GM19025 (cell line): ENCODE data around the gene OR2D3.
"Not testable (repeated sequence)": the region's sequence is repeated elsewhere in the genome, so short reads cannot be mapped to it uniquely, and the experiment has no call there.

Experiments used
- ATAC-seq: cut with Tn5 transposase; IDR thresholded peaks from one replicate; pipeline ENCODE4 v1.9.1; 2021; ENCODE audit warnings: mild to moderate bottlenecking, low read depth, moderate library complexity; ENCODE audit not compliant: unreplicated experiment

The OR2D3 gene

DNA sequence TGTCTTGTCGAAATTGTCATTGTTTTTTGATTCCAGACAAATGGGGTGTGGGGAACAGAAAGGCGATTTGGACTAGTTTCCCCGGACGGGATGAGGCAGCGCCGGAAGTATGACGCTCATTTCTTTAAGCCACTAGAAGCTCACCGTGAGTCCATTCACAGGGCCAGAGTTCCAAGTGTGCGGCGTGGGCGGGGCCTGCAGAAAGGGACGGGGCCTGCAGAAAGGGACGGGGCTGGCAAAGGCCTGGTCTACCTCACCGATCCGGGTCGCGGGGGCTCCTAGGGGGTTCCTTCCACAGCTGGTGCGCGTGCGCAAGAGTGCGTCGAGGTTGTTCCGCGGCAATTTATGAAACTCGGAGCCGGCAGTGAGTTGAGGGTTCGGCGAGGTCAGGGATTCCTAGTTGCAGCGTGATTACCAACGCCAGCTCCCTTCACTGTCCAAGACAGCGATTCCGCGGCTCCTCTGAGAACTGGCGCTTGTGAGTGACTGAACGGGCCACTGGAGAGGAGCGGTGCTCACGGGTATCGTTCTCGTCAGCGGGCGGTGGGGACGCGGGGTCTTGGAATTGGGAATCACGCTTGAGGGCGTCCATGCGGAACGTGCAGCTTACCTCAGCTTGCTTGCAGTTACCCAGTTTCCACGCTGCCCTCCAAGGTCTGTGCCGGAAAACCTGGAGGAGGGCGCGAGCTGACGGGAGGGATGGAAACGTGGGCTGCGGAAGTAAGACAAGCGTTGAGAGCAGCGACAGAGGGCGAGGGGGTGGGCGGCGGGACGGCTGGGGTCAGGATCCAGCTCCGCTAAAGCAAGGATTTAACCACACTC lies 5.6 kb downstream of the OR2D3 start, which contains the start of gene ZNF215:
ZNF215 (plus strand) TSS at position 219 of the 822 bp plus-strand sequence. CDS start 5,847 bp downstream, outside the sequence.
- peak; percentile 58 for ATAC-seq

DNA sequence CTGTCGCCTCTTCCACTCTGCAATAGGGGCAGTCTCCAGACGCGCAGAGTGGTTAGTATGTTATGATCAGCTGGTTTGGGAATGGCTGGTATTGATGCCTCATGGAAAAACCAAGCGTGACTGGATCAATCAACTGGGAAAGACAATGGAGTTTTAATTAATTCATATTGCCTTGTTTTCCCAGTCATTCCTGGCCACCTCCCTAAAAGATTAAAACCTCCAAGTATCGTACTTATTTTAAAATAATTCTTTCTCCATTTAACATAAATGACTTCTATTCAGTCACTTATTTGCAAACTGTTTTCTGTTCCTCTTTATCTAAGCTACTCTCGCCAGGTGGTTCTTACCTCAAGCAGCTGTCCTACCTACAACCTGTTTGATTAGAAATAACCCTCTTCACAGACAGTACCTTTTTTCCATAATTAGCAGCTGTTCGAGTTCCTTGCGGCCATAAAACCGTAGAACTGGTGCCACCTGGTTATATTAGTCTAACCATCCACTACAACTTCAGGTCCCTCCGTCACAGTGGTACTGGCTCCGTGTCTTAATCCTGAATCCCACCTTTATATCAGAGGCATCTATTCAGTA lies 6.3 kb downstream of the OR2D3 start:
- ATAC-seq = peak; percentile 55

DNA sequence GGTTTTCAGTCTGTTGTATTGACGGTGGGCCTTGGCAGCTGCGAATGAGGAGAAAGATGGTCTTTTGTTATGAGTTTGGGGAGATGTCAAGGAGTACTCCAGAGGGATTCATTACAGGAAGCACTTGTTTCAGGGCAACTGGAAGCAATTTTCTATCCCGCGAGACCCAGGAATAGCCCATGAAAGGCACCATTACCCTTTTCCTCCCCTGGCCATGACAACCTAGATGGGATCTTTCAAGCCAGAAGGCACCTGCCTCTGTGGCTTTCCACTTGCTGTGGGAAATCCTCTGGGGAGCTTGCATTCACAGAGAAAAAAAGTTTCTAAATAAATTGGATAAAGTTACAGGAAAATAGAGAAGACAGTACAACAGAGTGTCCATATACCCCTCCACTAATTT lies 8.1 kb downstream of the OR2D3 start:
- ATAC-seq = no peak

DNA sequence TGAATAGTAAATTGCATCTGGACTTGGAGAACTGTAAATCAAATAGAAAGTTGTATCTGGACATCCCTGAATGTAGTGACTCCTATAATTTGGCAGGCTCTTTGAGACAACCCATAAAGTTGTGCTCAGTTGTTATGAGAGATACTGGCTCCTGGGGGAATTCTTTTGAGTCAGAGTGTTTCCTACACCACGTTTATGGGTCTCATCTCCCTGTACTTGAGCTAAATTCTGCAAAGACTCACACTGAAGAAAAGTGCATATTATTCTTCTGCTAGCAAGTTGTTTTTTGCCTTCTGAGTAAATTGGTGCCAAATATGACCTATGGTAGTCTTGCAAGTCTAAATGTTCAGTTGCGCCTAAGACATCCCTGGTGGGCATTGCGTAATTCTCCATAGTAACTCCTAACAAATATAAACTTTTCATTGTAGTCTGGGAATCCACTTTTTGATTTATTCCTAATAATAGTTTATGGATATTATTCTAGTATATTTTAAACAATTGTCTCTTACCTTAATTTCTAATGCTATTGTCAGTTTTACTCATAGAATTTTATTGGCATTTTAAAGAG lies 10.4 kb downstream of the OR2D3 start:
- ATAC-seq = no peak

DNA sequence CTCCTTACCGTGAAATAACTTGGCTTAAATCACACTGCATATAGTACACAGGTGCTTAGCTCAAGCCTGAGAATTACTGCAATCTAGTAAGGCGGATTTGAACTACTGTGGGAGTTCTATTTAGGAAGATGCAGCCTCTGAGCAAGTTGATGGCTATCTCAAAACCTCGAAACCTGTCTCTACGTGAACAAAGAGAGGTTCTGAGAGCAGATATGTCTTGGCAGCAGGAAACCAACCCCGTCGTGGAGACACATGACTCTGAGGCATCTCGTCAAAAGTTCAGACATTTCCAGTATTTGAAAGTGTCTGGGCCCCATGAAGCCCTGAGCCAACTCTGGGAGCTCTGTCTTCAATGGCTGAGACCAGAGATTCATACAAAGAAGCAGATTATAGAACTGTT lies 11.3 kb downstream of the OR2D3 start:
- no peak for ATAC-seq

DNA sequence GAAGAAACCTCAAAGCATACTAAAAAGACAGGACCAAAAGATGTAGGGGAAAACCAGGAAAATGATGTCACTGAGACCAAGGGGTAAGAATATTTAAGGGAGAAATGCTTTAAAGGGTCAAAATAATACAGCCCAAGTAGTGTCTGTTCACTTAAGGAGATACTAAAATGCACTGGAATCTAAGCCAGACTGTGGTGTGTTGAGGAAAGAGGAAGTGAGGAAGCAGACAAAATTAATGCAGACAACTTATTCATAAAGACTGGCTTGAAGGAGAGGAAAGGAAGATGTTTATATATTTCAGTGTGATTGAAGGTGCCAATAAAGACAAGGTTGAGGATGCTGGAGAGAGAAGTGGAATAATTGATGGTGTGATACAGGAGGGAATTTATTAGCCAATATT lies 21.2 kb downstream of the OR2D3 start:
- no peak for ATAC-seq

DNA sequence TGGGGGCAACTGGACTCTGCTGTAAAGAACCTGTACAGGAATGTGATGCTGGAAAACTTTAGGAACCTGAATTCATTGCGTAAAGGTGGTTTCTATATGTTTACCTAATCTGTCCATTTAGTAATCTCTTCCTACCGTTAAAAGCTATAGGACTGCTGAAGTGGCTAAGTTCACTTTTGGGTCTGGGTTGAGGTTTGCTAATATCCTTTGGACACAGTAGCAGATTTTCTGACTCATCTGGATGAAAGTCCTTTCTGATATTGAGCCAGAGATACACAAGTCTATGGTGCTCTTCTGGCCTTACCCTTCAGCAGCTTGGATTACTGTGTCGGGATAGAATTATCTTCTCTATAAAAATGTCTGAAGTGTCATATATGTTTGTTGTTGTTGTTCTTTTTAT lies 22.3 kb downstream of the OR2D3 start:
- ATAC-seq = no peak

DNA sequence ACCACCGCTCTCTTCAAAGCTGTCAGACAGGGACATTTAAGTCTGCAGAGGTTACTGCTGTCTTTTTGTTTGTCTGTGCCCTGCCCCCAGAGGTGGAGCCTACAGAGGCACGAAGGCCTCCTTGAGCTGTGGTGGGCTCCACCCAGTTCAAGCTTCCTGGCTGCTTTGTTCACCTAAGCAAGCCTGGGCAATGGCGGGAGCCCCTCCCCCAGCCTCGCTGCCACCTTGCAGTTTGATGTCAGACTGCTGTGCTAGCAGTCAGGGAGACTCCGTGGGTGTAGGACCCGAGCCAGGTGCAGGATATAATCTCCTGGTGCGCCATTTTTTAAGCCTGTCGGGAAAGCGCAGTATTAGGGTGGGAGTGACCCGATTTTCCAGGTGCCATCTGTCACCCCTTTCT lies 33.4 kb downstream of the OR2D3 start:
- ATAC-seq = not testable (repeated sequence)

DNA sequence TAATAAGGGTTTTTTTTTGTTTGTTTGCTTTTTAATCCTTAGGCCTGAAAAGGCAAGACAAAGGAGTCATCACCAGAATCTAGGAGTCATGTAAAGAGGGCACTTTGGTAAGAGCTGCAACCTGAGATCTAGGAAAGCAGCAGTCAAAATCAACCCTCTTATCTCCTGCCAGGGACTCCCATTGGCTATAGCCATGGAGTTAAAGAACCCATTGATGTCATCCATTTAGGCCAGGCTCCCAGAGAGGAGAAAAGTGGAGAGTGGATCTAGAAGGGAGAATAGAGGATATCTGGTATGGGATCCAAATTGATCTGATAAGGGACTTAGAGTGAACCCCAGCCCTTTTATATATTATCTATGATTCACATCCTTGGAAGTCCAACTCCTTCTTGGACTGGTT lies 41.3 kb downstream of the OR2D3 start:
- no peak for ATAC-seq

DNA sequence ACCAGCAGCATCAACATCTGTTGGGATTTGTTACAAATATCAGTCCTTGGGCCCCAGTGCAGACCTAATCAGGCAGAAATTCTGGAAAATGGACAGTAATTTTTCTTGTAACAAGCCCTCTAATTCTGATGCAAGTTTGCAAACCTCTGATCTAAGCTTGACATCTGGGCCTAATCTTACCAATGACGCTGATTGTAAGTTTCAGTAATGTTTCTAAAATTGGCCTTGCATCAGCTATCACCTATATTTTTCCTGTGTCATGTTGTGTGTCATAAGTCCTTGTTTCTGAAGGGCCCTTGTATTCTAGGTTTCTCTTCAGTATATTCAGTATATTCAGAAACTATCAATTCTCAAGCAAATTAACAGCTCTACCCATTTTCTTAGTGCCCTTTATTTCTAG lies 41.9 kb downstream of the OR2D3 start:
- no peak for ATAC-seq

DNA sequence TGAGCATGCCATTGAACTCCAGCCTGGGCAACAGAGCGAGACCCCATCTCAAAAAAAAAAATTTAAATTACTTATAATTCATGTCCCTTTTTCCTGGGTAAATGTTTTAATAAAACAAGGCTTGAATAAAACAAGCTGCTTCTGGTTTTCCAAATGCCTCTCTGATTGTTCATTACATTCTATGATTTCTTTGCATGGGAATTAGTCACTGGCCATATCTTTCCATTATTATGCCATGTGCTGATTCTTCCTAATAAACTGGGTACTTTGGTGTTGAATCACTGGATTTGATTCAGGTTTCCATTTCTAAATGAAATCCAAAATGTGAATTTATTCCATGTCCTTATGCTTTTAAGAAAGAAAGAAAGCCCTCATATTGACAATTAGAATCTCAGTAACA lies 48.0 kb downstream of the OR2D3 start:
- ATAC-seq = no peak

DNA sequence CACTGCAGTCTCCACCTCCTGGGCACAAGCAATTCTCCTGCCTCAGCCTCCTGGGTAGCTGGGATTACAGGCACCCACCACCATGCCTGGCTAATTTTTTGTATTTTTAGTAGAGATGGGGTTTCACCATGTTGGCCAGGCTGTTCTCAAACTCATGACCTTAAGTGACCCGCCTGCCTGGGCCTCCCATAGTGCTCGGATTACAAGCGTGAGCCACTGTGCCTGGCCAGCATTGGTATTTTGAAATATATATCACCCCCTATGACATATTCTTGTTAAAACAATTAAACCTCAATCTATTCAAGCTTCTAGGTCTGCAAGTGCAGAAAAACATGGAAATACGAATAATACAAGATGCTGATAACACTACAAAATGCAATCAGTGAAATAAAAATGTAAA lies 49.1 kb downstream of the OR2D3 start:
- not testable (repeated sequence) for ATAC-seq
